Activated naive CD4-positive, alpha-beta T cell treated with anti-CD3 and anti-CD28 coated beads for 36 hours (primary cell): Measurements from ENCODE around the gene ENO3. TPM values are rescaled to one million over a fixed set of nuclear protein-coding genes. Genes with fewer than 3 reads are reported as not detected.
"Not testable (repeated sequence)": the region's sequence is repeated elsewhere in the genome, so short reads cannot be mapped to it uniquely, and the experiment has no call there.

Source experiments
- CTCF ChIA-PET: fragments of 350-600 bp; sonication (Branson Sonifier 250); formaldehyde crosslinking; loops from one replicate; lab custom pipeline; 2021; ENCODE audit warnings: antibody characterized with exemption; lab: Charles Lee
- DNase-seq: peaks from one replicate; pipeline ENCODE4 v3.0.0-alpha.2; 2020
- H3K27ac Mint-ChIP-seq: one replicate; pipeline ENCODE4 v1.8.0; 2021; ENCODE audit warnings: mild to moderate bottlenecking, mixed read lengths
- H3K27me3 Mint-ChIP-seq: one replicate; pipeline ENCODE4 v1.8.0; 2021; ENCODE audit warnings: low read depth, mixed read lengths
- H3K36me3 Mint-ChIP-seq: one replicate; pipeline ENCODE4 v1.8.0; 2021; ENCODE audit warnings: low read depth, mixed read lengths
- H3K4me1 Mint-ChIP-seq: one replicate; pipeline ENCODE4 v1.8.0; 2021; ENCODE audit warnings: low read depth, mixed read lengths
- H3K4me3 Mint-ChIP-seq: one replicate; pipeline ENCODE4 v1.8.0; 2021; ENCODE audit warnings: mild to moderate bottlenecking, moderate library complexity, mixed read lengths
- H3K9me3 Mint-ChIP-seq: one replicate; pipeline ENCODE4 v1.8.0; 2021; ENCODE audit warnings: mixed read lengths
- intact Hi-C: fragments of 100-400 bp; cut with micrococcal nuclease; formaldehyde crosslinking; loops from one replicate; pipeline ENCODE4 v1.15.1; 2023
- total RNA-seq, 2 experiments: library from RNA; stranded (reverse); gene quantifications; one replicate each; pipeline ENCODE4 v1.2.3, GENCODE V29; 2021

Gene ENO3
- 10 to 100 TPM; 26.7 to 28.9 TPM for total RNA-seq

DNA sequence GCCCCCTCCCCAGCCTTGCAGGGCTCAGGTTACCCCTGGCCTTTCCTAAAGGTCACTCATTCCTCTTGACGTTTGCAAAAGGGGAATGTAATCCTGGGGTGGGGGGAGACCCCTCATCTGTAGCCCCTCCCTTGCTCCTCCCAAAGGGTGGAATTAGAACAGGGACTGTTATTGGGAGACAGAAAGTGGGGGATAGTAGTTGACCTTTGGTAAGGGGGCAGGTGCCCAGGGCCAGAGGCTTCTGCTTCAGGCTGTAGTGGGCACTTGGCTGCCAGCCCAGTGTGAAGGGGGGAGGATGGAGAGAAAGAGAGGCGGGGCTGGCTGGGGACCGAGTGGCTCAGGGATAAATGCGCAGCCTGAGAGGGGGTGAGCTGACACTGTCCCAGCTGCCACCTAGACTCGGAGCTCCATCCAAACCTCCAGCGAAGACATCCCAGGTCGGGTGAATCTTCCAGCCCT, at the start of gene ENO3:
TSS of gene ENO3 (plus strand) at position 374 of the 459 bp plus-strand sequence. CDS start 711 bp downstream, outside the sequence.
- CTCF ChIA-PET = interaction anchor here (1.2 kb wide), 1 partner anchor 11 kb away, joined by 4 read pairs; no protein-coding TSS in a partner anchor
- H3K9me3 Mint-ChIP-seq = no peaks in the 10 kb centered on the region

DNA sequence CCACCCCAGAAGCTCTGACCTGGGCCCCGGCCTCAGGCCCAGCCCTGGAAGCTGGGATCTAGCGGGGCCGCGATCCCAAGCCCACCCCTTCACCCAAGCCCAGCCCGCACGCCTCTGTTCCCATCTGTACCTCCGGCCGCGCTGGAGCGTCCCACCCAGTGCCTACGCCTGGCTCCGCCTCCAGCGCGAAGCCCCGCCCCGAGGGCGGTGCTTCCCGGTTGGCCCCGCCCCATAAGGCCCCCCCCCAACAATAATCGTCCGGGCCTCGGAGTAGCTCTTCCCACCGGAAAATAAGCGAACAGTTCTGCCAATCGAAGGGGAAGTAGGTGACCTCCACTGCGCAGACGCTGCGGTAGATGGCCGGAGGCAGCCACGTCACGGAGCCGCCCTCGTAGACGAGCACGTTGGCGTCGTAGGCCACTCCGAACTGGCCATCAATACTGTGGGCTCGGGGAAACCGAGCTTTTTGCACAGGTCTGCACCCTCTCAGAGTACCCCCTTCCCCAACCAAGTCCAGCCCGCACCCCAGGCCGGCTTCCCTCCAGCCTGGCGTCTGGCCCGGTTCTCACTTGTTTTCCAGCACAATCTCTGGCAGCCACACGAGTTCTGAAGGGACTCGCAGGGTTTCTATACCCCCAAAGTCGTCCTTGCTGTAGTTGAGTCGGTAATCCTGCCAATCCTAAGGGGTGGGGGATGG, 49.1 kb upstream of the ENO3 start:
- Mint-ChIP-seq H3K4me3 (no peak overlapping the region), H3K4me1 (peaks cover 32% of the 10 kb centered on the region), H3K27ac (no peak overlapping the region), H3K9me3 (no peaks in the 10 kb centered on the region), H3K27me3 (no peaks in the 10 kb centered on the region), H3K36me3 (no peaks in the 10 kb centered on the region)
- CTCF ChIA-PET = no interaction called here
- intact Hi-C loops = loop anchor here (5.0 kb wide), 1 partner anchor 334 kb away; no protein-coding TSS in a partner anchor
- DNase-seq = no peak

More for the DNA sequence above, at the start of gene ENO3:
- peak within 1 kb of the TSS; percentile 81 for H3K4me3 Mint-ChIP-seq
- no peak for DNase-seq
- peaks cover 20% of the 10 kb centered on the region for H3K36me3 Mint-ChIP-seq
- peaks cover 17% of the 10 kb centered on the region for H3K4me1 Mint-ChIP-seq
- peak within 1 kb of the TSS; percentile 93 for H3K27ac Mint-ChIP-seq
- intact Hi-C loops = no loop called here
- H3K27me3 Mint-ChIP-seq = no peaks in the 10 kb centered on the region

DNA sequence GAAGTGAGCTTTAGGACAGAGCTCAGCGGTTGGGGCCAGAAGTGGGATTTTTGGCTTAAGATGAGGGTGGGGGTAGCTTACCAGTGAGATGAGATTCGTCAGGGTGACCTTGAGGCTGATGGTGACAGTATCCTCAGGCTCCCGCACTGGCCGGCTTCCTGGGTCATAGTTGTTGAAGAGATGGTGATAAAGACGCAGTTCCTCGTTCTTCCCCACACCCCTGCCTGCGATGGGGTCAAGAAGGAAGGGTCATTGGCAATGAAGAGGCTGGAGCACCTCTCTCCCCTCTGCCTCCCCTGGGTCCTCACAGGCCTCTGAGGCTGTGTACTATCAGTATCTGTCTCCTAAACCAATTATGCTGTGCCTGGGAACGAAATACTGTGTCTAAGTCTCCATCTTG, 48.4 kb upstream of the ENO3 start:
- no peaks in the 10 kb centered on the region for H3K27me3 Mint-ChIP-seq
- no peak for DNase-seq
- peak overlapping the region; percentile 1 for H3K4me3 Mint-ChIP-seq
- intact Hi-C loops = loop anchor here (5.0 kb wide), 1 partner anchor 335 kb away; no protein-coding TSS in a partner anchor
- H3K36me3 Mint-ChIP-seq = no peaks in the 10 kb centered on the region
- no peaks in the 10 kb centered on the region for H3K9me3 Mint-ChIP-seq
- peaks cover 32% of the 10 kb centered on the region for H3K4me1 Mint-ChIP-seq
- CTCF ChIA-PET = interaction anchor here (0.8 to 2.0 kb wide), 5 partner anchors 10 to 88 kb away, joined by 3 to 9 read pairs (median 3); no protein-coding TSS in a partner anchor
- H3K27ac Mint-ChIP-seq = no peak overlapping the region

DNA sequence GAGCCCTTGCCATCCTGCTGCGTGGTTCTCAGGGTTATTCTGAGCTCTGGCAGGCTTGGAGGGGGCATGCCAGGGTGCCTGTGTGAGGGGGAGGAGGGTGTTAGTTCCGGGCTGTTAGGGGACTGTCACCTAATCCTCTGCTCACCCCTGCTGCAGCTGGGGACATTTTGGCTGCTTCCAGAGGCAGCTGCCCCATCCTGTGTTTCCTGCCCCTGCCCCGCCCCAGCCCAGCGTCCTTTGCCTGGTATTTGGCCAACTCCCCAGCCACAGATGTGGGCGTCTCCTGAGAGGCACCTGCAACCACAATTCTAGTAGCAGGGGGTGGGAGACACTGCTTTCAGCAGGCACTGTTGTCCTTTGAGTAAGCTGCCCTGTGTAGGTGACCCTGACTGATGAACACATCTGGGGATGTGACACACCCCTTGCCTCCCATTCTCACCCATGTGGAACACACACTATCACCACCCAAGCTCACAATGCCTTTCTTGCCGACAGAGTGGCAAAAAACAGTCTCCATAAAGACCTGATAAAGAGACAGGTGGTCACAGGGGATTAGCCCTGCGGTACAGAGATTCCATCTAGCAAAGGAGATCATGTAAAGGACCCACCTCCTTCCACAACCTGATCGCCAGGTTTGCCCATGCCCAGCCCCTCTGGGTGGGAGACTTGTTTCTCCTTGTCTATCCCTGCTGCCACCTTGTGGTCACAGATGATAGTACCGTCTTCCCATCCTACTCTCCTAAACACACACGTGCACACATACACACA, 47.7 kb upstream of the ENO3 start, which contains the start of gene CHRNE:
TSS of gene CHRNE (minus strand) at position 48 of the 768 bp plus-strand sequence. CDS start at position 13, 35 bp downstream.
- peak; percentile 91 for DNase-seq
- Mint-ChIP-seq H3K4me3 (peak within 1 kb of the TSS; percentile 1), H3K9me3 (no peaks in the 10 kb centered on the region), H3K27ac (peak within 1 kb of the TSS; percentile 48), H3K27me3 (no peaks in the 10 kb centered on the region), H3K36me3 (no peaks in the 10 kb centered on the region), H3K4me1 (peaks cover 32% of the 10 kb centered on the region)
- intact Hi-C loops = loop anchor here (5.0 kb wide), 1 partner anchor 336 kb away; no protein-coding TSS in a partner anchor
- CTCF ChIA-PET = interaction anchor here (0.6 to 2.0 kb wide), 9 partner anchors 9 to 167 kb away, joined by 3 to 9 read pairs (median 3); no protein-coding TSS in a partner anchor

DNA sequence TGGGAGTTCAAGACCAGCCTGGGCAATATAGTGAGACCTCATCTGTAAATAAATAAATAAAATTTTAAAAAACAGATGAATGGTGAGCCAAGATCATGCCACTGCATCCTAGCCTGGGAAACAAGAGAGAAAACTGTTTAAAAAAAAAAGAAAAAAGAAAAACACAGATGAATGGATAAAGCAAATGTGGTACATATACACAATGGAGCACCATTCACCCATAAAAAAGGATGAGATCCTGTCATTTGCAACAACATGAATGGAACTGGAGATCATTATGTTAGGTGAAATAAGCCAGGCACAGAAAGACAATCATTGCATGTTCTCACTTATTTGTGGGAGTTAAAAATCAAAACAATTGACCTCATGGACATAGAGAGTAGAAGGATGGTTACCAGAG, 44.3 kb upstream of the ENO3 start:
- peaks cover 17% of the 10 kb centered on the region for H3K4me1 Mint-ChIP-seq
- CTCF ChIA-PET, H3K4me3 Mint-ChIP-seq, H3K27ac Mint-ChIP-seq, H3K27me3 Mint-ChIP-seq, intact Hi-C loops, H3K36me3 Mint-ChIP-seq, DNase-seq, H3K9me3 Mint-ChIP-seq: not testable (repeated sequence)

DNA sequence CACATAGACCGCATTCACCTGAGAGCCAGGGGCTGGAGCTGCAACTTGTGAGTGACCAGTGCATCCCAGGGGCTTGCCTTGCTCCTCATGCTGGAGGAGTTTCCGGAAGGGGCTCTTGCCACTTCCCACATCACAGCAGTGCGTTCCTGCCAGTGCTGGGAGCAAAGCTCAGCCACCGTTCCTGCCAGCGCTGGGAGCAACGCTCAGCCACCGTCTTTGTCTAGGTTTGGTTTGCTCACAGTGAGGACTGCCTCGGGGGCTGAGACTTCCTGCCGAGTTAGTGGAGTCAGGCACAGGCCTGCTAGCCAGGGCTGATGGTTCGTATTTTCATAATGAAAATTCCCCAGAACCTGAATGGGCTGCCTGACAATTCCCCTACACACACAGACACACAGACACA, 42.6 kb upstream of the ENO3 start:
- no peak overlapping the region for H3K27ac Mint-ChIP-seq
- intact Hi-C loops = loop anchor here (2.0 kb wide), 1 partner anchor 32 kb away; the partner anchor contains the start of genes RNF167 and SLC25A11
- no peaks in the 10 kb centered on the region for H3K27me3 Mint-ChIP-seq
- no peaks in the 10 kb centered on the region for H3K36me3 Mint-ChIP-seq
- peak; percentile 34 for DNase-seq
- H3K9me3 Mint-ChIP-seq = no peaks in the 10 kb centered on the region
- H3K4me3 Mint-ChIP-seq = no peak overlapping the region
- peaks cover 4% of the 10 kb centered on the region for H3K4me1 Mint-ChIP-seq
- CTCF ChIA-PET = interaction anchor here (0.6 to 1.8 kb wide), 8 partner anchors 51 to 262 kb away, joined by 3 to 8 read pairs (median 4); partner anchors contain the start of gene SPAG7

DNA sequence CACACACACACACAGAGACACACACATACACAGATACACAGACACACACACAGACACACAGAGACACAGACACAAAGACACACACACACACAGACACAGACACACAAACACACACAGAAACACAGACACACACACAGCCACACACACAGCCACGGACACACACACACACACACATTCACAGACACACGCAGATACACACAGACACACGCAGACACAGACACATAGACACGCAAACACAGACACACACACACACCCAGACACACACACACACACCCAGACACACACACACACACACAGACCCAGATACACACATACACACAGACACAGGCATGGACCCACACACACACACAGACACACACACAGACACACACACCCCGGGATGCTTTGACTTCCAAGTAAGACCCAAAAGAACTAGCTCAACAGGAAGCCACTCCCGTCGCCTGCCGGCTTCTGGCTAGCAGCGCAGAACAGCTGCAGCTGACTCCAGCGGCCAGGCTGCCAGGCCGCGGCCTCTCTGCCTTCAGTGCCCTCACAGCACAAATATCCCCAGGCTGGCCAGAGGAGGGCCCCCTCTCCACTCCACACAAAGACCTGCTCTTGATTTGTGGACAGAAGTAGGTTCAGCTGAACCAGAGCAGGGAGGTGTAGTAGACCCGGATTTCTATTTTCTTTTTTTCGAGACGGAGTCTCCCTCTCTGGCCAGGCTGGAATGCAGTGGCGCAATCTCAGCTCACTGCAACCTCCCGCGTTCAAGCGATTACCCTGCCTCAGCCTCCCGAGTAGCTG, 42.0 kb upstream of the ENO3 start:
- CTCF ChIA-PET = interaction anchor here (0.7 to 1.8 kb wide), 16 partner anchors 9 to 200 kb away, joined by 3 to 15 read pairs (median 3); partner anchors contain the start of genes C17orf107, RNF167, SLC25A11 and SPAG7
- H3K36me3 Mint-ChIP-seq = no peaks in the 10 kb centered on the region
- H3K27ac Mint-ChIP-seq = no peak overlapping the region
- intact Hi-C loops = loop anchor here (1.0 to 2.0 kb wide), 5 partner anchors 32 to 153 kb away; partner anchors contain the start of genes RNF167, SLC25A11 and SPAG7
- H3K4me1 Mint-ChIP-seq = no peaks in the 10 kb centered on the region
- no peak overlapping the region for H3K4me3 Mint-ChIP-seq
- DNase-seq = peak; percentile 90
- H3K9me3 Mint-ChIP-seq = no peaks in the 10 kb centered on the region
- H3K27me3 Mint-ChIP-seq = no peaks in the 10 kb centered on the region

DNA sequence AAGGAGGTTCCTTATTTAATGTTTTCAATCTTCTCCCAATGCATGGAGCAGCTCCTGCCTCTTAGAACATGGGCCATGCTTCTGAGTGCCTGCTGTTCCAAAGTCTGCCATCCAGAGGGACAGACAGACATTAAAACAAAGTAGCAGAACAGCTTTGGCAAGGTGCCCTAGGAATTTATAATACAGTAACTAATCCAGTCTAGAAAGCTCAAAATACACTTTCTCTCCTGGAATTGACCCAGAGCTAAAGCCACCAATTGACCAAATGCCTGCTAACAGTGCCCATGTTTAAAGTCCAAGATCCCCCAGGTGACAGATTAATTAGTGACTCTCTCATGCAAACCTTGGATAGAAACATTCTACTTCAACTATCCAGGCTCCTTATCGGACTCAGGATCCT, 36.9 kb upstream of the ENO3 start:
- no peak for DNase-seq
- CTCF ChIA-PET = no interaction called here
- Mint-ChIP-seq H3K36me3 (no peaks in the 10 kb centered on the region), H3K27me3 (no peaks in the 10 kb centered on the region), H3K9me3 (no peaks in the 10 kb centered on the region), H3K27ac (no peak overlapping the region), H3K4me3 (no peak overlapping the region), H3K4me1 (no peaks in the 10 kb centered on the region)
- intact Hi-C loops = no loop called here

DNA sequence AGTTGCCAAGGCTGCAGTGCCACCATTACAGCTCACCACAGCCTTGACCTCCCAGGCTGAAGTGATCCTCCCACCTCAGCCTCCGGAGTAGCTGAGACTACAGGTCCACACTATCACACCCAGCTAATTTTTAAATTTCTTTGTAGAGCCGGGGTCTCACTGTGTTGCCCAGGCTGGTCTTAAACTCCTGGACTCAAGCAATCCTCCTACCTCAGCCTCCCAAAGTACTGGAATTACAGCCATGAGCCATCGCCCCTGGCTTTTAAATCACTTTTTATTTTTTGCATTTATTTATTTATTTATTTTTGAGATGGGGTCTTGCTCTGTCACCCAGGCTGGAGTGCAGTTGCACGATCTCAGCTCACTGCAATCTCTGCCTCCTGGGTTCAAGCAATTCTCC, 36.4 kb upstream of the ENO3 start:
- H3K27ac Mint-ChIP-seq, H3K9me3 Mint-ChIP-seq, H3K4me3 Mint-ChIP-seq, H3K4me1 Mint-ChIP-seq, H3K36me3 Mint-ChIP-seq, CTCF ChIA-PET, intact Hi-C loops, H3K27me3 Mint-ChIP-seq, DNase-seq: not testable (repeated sequence)

DNA sequence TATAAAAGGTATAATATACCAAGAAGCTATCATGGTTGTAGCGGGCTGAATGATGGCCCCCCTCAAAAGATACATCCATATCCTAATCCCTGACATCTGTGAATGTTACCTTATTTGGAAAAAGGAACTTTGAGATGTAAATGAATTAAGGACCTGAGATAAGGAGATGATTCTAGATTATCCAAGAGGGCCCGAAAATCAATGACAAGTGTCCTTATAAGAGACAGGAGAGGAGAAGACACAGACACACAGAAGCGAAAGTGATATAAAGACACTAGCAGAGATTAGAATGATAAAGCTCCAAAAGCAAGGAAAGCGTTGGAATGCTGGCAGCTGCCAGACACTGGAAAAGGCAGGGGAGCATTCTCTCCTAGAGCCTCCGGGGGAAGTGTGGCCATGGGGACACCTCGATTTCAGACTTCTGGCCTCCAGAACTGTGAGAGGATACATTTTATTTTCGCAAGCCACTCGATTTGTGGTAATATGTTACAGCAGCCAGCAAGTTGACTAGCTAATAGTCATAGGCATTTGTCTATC, 31.3 kb upstream of the ENO3 start:
- CTCF ChIA-PET = no interaction called here
- intact Hi-C loops = no loop called here
- Mint-ChIP-seq H3K4me1 (no peaks in the 10 kb centered on the region), H3K27ac (no peak overlapping the region), H3K9me3 (no peaks in the 10 kb centered on the region), H3K4me3 (no peak overlapping the region), H3K36me3 (no peaks in the 10 kb centered on the region), H3K27me3 (no peaks in the 10 kb centered on the region)
- no peak for DNase-seq

DNA sequence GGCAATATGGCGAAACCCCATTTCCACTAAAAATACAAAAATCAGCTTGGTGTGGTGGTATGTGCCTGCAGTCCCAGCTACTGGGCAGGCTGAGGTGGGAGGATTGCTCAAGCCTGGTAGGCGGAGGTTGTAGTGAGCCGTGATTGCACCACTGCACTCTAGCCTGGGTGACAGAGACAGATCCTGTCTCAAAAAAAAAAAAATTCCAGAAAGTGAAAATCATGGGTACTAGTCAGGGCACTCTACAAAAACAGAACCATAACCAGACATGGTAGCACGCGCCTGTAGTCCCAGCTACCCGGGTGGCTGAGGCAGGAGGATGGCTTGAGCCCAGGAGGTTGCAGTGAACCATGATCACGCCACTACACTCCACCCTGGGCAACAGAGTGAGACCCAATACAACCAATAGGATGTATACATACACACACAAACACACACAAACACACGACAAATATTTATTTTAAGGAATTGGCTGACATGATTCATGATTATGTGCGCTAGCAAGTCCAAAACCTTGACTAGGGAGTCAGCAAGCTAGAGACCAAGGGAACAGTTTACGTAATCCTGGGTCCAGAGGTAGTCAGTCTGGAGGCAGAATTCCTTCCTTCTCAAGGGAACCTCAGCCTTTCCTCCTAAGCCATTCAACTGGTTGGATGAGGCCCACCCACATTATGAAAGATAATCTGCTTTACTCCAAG, 30.4 kb upstream of the ENO3 start:
- H3K4me1 Mint-ChIP-seq = no peaks in the 10 kb centered on the region
- intact Hi-C loops = no loop called here
- CTCF ChIA-PET = no interaction called here
- no peak overlapping the region for H3K4me3 Mint-ChIP-seq
- H3K27me3 Mint-ChIP-seq = no peaks in the 10 kb centered on the region
- H3K9me3 Mint-ChIP-seq = no peaks in the 10 kb centered on the region
- no peak for DNase-seq
- H3K36me3 Mint-ChIP-seq = no peaks in the 10 kb centered on the region
- no peak overlapping the region for H3K27ac Mint-ChIP-seq
